Hematopoietic multipotent progenitor cell treated with erythropoietin and hydrocortisone succinate and interleukin-3 and kit ligand, for 4 days (in vitro differentiated cells): ENCODE results near the gene MAK.

Experiments used
- DNase-seq: peaks from one replicate; pipeline ENCODE4 v3.0.0-alpha.2; 2015

Gene MAK

DNA sequence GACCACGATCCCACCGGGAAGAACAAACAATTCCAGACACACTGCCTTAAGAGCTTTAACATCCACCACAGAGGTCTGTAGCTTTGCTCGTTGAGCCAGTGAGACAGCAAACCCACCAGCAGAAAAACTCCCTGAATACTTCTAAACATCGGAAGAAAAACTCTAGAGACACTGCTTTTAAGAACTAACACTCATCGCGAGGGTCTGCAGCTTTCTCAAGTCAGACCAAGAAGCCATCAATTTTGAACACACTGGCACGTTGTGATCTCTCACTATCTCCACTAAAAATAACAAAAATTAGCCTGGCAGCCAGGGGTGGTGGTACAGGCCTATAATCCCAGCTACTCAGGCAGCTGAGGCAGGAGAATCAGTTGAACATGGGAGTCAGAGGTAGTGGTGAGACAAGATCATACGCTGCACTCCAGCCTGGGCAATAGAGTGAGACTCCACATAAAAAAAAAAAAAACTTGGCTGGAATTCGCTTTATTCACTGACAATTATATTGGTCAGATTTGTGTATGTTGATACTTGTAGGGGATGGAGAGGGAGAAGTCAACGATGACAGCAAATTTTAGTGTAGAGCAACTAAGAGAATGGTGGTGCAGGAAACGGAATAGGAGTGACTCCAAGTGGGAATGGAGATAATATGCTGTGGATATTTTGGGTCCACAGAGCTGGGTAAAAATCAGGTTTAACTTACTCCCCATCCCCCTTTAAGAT is 116.3 kb downstream of the MAK start:
- DNase-seq = peak; percentile 25

DNA sequence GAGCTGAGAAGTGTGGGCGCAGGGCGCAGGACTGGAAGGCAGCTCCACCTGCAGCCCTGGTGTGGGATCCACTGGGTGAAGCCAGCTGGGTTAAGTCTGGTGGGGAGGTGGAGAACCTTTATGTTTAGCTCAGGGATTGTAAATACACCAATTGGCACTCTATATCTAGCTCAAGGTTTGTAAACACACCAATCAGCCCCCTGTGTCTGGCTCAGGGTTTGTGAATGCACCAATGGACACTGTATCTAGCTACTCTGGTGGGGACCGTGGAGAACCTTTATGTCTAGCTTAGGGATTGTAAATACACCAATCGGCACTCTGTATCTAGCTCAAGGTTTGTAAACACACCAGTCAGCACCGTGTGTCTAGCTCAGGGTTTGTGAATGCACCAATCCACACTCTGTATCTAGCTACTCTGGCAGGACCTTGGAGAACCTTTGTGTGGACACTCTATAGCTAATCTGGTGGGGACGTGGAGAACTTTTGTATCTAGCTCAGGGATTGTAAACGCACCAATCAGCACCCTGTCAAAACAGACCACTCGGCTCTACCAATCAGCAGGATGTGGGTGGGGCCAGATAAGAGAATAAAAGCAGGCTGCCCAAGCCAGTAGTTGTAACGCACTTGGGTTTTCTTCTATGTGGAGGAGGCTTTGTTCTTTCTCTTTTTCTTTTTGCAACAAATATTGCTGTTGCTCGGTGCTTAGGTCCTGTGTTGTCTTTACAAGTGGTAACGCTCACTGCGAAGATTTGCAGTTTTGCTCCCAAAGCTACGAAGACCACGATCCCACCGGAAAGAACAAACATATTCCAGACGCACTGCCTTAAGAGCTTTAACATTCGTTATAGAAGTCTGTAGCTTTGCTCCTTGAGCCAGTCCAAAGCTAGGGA is 117.1 kb downstream of the MAK start:
- peak; percentile 56 for DNase-seq

DNA sequence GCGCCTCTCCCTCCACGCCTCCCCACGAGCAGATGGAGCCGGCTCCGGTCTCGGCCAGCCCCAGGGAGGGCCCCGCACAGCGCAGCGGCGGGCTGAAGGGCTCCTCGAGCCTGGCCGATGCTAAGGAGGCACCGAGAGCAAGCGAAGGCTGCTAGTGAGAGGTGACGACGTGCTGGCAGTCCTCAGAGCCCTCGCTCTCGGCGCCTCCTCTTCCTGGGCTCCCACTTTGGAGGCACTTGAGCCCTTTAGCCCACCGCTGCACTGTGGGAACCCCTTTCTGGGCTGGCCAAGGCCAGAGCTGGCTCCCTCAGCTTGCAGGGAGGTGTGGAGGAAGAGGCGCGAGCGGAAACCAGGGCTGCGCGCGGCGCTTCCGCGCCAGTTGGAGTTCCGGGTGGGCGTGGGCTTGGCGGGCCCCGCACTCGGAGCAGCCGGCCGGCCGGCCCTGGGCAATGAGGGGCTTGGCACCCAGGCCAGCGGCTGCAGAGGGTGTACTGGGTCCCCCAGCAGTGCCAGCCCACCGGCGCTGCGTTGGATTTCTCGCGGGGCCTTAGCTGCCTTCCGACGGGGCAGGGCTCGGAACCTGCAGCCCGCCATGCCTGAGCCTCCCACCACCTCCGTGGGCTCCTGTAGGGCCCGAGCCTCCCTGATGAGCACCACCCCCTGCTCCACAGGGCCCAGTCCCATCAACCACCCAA is 117.9 kb downstream of the MAK start:
- DNase-seq = peak; percentile 76

DNA sequence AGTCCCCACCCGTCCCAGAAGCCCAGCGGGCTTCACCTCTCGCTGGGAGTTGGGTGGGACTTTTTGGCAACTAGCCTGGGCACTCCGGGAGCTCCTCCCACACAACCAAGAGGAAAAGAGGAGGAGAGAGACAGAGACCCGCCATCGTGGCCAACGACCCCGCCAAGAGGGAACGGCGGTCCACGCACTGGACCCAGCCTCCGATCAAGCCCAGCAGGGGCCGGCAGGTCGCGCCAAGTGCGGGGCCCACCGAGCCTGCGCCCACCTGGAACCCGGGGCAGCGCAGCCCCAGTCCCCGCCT is 118.4 kb downstream of the MAK start:
- DNase-seq = no peak

DNA sequence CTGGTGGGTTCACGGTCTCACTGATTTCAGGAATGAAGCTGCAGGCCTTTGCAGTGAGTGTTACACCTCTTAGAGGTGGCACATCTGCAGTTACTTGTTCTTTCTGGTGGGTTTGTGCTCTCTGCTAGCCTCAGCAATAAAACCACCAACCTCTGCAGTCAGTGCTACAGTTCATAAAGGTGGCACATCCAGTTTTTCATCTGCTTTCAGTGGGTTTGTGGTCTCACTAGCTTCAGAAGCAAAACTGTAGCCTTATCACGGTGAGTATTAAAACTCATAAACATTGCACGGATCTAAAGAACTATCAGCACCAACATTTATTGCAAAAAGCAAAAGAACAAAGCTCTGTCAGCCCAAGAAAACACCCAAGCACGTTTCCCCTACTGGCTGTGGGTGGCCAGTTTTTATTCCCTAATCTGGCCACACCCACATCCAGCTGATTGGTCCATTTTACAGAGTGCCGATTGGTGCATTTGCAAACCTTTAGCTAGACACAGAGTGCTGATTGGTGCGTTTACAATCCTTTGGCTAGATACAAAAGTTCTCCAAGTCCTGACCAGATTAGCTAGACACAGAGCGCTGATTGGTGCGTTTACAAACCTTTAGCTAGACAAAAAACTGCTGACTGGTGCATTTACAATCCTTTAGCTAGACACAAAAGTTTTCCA is 118.9 kb downstream of the MAK start:
- DNase-seq = peak; percentile 59

DNA sequence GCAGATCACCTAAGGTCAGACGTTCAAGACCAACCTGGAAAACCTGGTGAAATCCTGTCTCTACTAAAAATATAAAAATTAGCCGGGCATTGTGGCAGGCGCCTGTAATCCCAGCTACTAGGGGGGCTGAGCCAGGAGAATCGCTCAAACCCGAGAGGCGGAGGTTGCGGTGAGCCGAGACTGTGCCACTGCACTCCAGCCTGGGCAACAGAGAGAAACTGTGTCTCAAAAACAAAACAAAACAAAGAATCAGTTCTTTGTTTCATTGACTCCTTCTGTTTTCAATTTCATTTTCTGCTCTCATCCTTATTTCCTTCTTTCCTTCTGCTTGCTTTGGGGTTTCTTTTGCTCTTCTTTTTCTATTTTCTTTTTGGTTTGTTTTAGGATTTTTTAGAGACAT is 124.4 kb downstream of the MAK start:
- no peak for DNase-seq
